A549 (cell line): Measurements from ENCODE around the gene COL16A1.

Source experiments
- CEBPB ChIP-seq, 2 experiments: fragments of >200 bp in 1 of 2; sonication (Bioruptor Twin) in 1 of 2; formaldehyde crosslinking in 1 of 2; IDR thresholded peaks; 2 replicates each; pipeline ENCODE4 v1.6.1; 2012 to 2016
- EP300 ChIP-seq, 2 experiments: fragments of >200 bp; sonication (Bioruptor Twin); formaldehyde crosslinking; IDR thresholded peaks; 2 replicates in 1 of 2; 3 replicates in 1 of 2; pipeline ENCODE4 v1.6.1; 2016 to 2017
- JUN ChIP-seq, 2 experiments: fragments of >200 bp; sonication (Bioruptor Twin); formaldehyde crosslinking; IDR thresholded peaks; 2 replicates in 1 of 2; 3 replicates in 1 of 2; pipeline ENCODE4 v1.6.1; 2016 to 2017
- KDM1A ChIP-seq: fragments of 200-600 bp; sonication (generic); IDR thresholded peaks from 2 replicates; pipeline ENCODE4 v1.6.1; 2016; ENCODE audit warnings: low read depth, mild to moderate bottlenecking
- MAFK ChIP-seq: fragments of 450-650 bp; IDR thresholded peaks from 2 replicates; pipeline ENCODE4 v1.6.1; 2014; ENCODE audit not compliant: partially characterized antibody
- MYC ChIP-seq: IDR thresholded peaks from 2 replicates; pipeline ENCODE4 v1.6.1; 2012; ENCODE audit warnings: mild to moderate bottlenecking, inconsistent platforms, low read length, improper control_type of control experiment, borderline replicate concordance
- NR3C1 ChIP-seq: fragments of >200 bp; sonication (Bioruptor Twin); formaldehyde crosslinking; IDR thresholded peaks from 3 replicates; pipeline ENCODE4 v1.6.1; 2017
- POLR2A ChIP-seq: IDR thresholded peaks from 2 replicates; pipeline ENCODE4 v1.6.1; 2012; ENCODE audit warnings: mild to moderate bottlenecking, low read length
- POLR2AphosphoS2 ChIP-seq: conservative IDR thresholded peaks from 2 replicates; pipeline ENCODE4 v1.6.1; 2012; ENCODE audit warnings: low read length, improper control_type of control experiment, inconsistent platforms
- SMC3 ChIP-seq: fragments of >200 bp; sonication (Bioruptor Twin); formaldehyde crosslinking; IDR thresholded peaks from 3 replicates; pipeline ENCODE4 v1.6.1; 2018; ENCODE audit warnings: inconsistent platforms
- TF ChIP-seq, protein P1 (sequence below): fragments of >200 bp; sonication (Bioruptor Twin); formaldehyde crosslinking; IDR thresholded peaks from 3 replicates; pipeline ENCODE4 v1.5.1; 2016

DNA sequence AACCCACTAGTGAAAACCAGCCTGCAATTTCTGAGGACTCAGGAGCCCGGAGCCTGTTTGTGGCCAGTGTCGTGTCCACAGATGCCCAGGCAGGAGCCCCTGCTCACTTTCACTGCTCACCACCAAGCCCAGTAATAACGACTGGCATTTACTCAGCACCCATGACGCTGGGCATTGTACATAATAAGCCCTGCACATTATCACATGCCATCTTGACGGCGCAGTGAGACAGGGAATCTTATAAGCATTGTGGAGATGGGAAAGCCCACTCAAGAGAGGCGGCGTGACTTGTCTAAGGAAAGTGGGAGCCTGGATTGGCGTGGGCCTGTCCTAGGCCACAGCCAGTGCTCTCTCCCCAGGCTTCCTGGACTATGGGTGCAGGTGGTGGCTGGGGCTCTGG is 30.4 kb downstream of the COL16A1 start:
- TF ChIP-seq MYC (no peak), CEBPB (IDR thresholded peaks at IDR 0.05) (no peak), EP300 (IDR thresholded peaks at IDR 0.05) (no peak), KDM1A (no peak), POLR2AphosphoS2 (no peak), NR3C1 (no peak), POLR2A (no peak), SMC3 (no peak), JUN (IDR thresholded peaks at IDR 0.05) (no peak), MAFK (no peak)
- TF ChIP-seq, protein P1, sequence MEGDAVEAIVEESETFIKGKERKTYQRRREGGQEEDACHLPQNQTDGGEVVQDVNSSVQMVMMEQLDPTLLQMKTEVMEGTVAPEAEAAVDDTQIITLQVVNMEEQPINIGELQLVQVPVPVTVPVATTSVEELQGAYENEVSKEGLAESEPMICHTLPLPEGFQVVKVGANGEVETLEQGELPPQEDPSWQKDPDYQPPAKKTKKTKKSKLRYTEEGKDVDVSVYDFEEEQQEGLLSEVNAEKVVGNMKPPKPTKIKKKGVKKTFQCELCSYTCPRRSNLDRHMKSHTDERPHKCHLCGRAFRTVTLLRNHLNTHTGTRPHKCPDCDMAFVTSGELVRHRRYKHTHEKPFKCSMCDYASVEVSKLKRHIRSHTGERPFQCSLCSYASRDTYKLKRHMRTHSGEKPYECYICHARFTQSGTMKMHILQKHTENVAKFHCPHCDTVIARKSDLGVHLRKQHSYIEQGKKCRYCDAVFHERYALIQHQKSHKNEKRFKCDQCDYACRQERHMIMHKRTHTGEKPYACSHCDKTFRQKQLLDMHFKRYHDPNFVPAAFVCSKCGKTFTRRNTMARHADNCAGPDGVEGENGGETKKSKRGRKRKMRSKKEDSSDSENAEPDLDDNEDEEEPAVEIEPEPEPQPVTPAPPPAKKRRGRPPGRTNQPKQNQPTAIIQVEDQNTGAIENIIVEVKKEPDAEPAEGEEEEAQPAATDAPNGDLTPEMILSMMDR = no peak
